Measurements from ENCODE around the gene COL28A1.
"Not testable (repeated sequence)": the region's sequence is repeated elsewhere in the genome, so short reads cannot be mapped to it uniquely, and the experiment has no call there.

The COL28A1 gene

GRCh38 chr7:7516156-7516555 lies 19.5 kb downstream of the COL28A1 start:
- DNase-seq = no peak

GRCh38 chr7:7512861-7513597 lies 22.6 kb downstream of the COL28A1 start:
- no peak for DNase-seq

- no peak for DNase-seq
Observed at GRCh38 chr7:7510794-7511193, 24.9 kb downstream of the COL28A1 start.

GRCh38 chr7:7505915-7506314 lies 29.8 kb downstream of the COL28A1 start:
- no peak for DNase-seq

GRCh38 chr7:7504910-7505704 lies 30.6 kb downstream of the COL28A1 start:
- peak; percentile 37 for DNase-seq

GRCh38 chr7:7499892-7500291 lies 35.8 kb downstream of the COL28A1 start:
- DNase-seq = no peak

GRCh38 chr7:7498856-7499255 lies 36.8 kb downstream of the COL28A1 start:
- DNase-seq = no peak

- DNase-seq = no peak
Observed at GRCh38 chr7:7496311-7496710, 39.4 kb downstream of the COL28A1 start.

- DNase-seq = no peak
Observed at GRCh38 chr7:7495171-7495570, 40.5 kb downstream of the COL28A1 start.

GRCh38 chr7:7491044-7491443 lies 44.6 kb downstream of the COL28A1 start:
- no peak for DNase-seq

- no peak for DNase-seq
Observed at GRCh38 chr7:7490003-7490402, 45.7 kb downstream of the COL28A1 start.

GRCh38 chr7:7489546-7489945 lies 46.1 kb downstream of the COL28A1 start:
- DNase-seq = no peak

- DNase-seq = no peak
Observed at GRCh38 chr7:7486362-7486761, 49.3 kb downstream of the COL28A1 start.

GRCh38 chr7:7484072-7484471 lies 51.6 kb downstream of the COL28A1 start:
- DNase-seq = no peak

GRCh38 chr7:7481802-7482201 lies 53.9 kb downstream of the COL28A1 start:
- DNase-seq = no peak

GRCh38 chr7:7479275-7479805 lies 56.3 kb downstream of the COL28A1 start:
- DNase-seq = no peak

- DNase-seq = no peak
Observed at GRCh38 chr7:7478569-7478968, 57.1 kb downstream of the COL28A1 start.

- DNase-seq = not testable (repeated sequence)
Observed at GRCh38 chr7:7477641-7478040, 58.0 kb downstream of the COL28A1 start.

GRCh38 chr7:7476381-7476780 lies 59.3 kb downstream of the COL28A1 start:
- DNase-seq = no peak

GRCh38 chr7:7475601-7476000 lies 60.1 kb downstream of the COL28A1 start:
- no peak for DNase-seq

- DNase-seq = no peak
Observed at GRCh38 chr7:7474436-7474835, 61.2 kb downstream of the COL28A1 start.

- DNase-seq = not testable (repeated sequence)
Observed at GRCh38 chr7:7464991-7465765, 70.5 kb downstream of the COL28A1 start.

- DNase-seq = no peak
Observed at GRCh38 chr7:7454000-7454399, 81.7 kb downstream of the COL28A1 start.
